Thyroid gland (tissue), 4 donors: ENCODE data around the gene VSTM4.

ENCODE experiments used
- POLR2A ChIP-seq, 2 donors: fragments of 450-650 bp; IDR thresholded peaks; one replicate each; pipeline ENCODE4 v1.6.1; 2017; ENCODE audit warnings: antibody characterized with exemption in 2 of 2, mild to moderate bottlenecking in 2 of 2, moderate library complexity in 1 of 2
- TF ChIP-seq, protein P1 (sequence below), 6 experiments: fragments of 200-600 bp in 3 of 6; fragments of 450-650 bp in 3 of 6; sonication (generic) in 3 of 6; IDR thresholded peaks; one replicate each; pipeline ENCODE4 v1.5.1; 2016 to 2019; ENCODE audit warnings: antibody characterized with exemption in 6 of 6, mild to moderate bottlenecking in 2 of 6, inconsistent platforms in 1 of 6, moderate library complexity in 1 of 6

GRCh38 chr10:49158404-49158803, 43.1 kb upstream of the VSTM4 start:
- TF ChIP-seq, protein P1, sequence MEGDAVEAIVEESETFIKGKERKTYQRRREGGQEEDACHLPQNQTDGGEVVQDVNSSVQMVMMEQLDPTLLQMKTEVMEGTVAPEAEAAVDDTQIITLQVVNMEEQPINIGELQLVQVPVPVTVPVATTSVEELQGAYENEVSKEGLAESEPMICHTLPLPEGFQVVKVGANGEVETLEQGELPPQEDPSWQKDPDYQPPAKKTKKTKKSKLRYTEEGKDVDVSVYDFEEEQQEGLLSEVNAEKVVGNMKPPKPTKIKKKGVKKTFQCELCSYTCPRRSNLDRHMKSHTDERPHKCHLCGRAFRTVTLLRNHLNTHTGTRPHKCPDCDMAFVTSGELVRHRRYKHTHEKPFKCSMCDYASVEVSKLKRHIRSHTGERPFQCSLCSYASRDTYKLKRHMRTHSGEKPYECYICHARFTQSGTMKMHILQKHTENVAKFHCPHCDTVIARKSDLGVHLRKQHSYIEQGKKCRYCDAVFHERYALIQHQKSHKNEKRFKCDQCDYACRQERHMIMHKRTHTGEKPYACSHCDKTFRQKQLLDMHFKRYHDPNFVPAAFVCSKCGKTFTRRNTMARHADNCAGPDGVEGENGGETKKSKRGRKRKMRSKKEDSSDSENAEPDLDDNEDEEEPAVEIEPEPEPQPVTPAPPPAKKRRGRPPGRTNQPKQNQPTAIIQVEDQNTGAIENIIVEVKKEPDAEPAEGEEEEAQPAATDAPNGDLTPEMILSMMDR (IDR thresholded peaks at IDR 0.05), result no peak
- no peak for TF ChIP-seq POLR2A (IDR thresholded peaks at IDR 0.05)
